ENCODE measurements around the gene MESP1.

MESP1 gene

DNA sequence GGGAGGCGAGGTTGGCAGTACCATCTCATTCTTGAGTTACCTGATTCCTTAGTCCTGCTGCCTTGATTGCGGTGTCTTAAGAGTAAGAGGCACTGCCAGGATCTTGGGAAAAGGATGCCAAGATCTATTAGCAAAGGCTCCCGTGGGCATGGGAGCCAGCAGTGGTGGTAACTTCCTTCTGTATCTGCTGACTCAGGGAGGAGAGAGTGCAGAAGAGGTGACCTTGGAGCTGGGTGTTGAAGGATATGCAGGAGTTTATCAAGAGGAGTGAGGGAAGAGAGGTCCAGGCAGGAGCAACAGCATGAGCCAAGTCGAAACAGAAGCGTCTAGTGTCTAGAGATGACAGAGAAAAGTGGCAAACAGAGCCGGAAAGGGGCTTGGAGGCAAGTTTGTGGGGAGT, 29.6 kb upstream of the MESP1 start:
- no peak for DNase-seq

DNA sequence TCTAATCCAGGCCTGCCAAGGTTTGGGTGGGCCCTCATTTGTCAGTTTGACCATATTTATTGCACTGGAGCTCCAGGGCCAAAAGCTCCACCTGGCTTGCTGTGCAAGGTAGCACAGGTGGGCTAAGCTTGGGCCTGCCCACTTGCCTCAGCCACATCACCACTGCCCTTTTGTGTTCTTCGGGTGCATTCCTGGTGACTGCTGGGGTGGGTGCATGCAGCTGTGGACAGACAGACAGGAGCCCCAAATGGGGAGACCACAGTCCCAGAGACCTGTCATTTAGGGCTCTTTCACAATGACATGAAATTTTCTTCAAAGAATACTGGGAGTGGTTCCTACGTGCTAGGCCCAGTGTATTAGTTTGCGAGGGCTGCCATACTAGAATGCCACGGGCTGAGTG, 27.8 kb upstream of the MESP1 start:
- DNase-seq, result no peak

DNA sequence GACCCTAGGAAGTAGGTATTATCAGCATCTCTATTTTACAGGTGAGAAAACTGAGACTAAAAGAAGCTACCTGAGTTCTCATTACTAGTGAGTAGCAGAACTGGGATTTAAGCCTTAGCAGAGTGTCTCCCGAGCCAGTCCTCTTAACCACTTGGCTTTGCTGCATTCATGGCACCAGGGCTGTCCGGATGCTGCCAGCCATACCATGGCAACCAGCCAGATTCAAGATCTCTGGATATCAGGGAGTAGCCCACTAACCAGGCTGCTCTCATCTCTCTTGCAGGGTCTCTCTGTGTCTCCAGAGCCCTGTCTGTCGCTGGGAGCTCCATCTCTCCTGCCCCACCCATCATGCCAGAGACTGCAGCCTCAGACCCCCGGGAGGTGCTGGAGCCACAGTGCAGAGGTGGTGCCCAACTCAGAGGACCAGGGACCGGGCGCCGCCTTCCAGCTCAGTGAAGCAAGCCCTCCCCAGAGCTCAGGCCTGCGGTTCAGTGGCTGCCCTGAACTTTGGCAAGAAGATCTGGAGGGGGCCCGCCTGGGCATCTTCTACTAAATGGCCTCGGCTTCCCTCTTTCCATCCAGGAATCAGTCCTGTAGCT, 26.8 kb upstream of the MESP1 start:
- no peak for DNase-seq

DNA sequence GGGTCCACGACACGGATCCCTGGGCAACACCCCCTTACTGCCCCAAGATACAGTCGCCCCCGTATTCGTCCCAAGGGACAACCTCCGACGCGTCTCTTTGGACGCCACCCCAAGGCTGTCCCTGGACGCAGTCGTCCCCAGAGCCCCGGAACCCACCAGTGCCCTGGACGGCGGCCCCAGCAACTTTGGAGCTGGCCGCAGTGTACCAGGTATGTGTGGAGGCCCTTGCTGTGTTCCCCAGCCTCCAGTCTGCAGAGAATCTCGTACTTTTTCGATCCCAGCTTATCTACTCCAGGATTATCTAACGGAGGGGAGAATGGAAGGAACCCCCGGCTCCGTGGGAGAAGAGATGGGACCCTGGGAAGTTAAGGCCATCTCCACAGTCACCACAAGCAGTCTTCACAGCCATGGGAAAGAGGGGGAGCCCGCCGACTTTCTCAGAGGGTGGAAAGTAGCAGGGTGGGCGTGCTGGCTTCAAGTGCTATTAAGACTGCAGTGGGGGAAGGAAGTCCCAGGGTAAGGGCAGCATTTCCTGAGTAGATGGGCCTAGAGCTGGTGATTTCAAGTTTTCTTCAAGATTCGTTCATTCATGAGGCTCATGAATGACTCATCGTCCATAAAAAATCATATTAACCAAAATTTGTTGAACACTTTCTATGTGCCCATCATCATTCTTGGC, 26.2 kb upstream of the MESP1 start:
- no peak for DNase-seq

DNA sequence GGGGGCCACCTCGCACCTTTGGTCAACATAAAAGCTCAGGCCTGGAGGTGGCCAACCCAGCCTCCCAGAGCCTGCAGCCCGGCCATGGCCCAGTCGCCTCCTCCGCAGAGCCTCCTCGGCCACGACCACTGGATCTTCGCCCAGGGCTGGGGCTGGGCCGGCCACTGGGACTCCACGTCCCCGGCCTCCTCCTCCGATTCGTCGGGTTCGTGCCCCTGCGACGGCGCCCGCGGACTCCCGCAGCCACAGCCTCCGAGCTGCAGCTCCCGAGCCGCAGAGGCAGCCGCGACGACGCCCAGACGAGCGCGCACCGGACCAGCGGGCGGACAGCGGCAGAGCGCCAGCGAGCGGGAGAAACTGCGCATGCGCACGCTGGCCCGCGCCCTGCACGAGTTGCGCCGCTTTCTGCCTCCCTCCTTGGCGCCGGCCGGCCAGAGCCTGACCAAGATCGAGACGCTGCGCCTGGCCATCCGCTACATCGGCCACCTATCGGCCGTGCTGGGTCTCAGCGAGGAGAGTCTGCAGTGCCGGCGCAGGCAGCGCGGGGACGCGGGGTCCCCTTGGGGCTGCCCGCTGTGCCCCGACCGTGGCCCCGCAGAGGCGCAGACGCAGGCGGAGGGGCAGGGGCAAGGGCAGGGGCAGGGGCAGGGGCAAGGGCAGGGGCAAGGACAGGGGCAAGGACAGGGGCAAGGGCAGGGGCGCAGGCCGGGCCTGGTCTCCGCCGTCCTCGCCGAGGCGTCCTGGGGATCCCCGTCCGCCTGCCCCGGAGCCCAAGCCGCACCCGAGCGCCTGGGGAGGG, 25.4 kb upstream of the MESP1 start, which contains the start of gene MESP2:
MESP2 (plus strand) TSS at position 59 of the 799 bp plus-strand sequence; CDS start at position 85, 26 bp downstream.
- DNase-seq, result peak; percentile 82

DNA sequence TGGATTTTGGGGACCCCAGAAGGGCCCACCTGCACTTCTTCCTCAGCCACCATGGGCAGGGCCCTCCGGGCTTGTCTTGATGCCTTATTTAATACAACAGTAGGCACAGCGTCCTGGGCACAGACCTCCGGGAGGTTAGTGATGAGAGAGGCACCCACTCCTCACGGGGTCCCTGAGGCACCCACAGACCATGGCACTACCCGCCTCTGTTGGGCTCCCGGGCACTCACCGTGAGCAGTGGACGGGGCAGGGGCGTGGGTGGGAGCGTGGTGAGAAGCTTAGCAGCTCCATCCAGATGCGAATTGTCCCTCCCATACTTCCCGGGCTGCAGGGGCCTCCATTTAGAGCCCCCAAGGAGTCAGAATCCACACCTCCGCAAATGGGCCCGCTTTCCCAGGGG, 24.8 kb upstream of the MESP1 start:
- no peak for DNase-seq

DNA sequence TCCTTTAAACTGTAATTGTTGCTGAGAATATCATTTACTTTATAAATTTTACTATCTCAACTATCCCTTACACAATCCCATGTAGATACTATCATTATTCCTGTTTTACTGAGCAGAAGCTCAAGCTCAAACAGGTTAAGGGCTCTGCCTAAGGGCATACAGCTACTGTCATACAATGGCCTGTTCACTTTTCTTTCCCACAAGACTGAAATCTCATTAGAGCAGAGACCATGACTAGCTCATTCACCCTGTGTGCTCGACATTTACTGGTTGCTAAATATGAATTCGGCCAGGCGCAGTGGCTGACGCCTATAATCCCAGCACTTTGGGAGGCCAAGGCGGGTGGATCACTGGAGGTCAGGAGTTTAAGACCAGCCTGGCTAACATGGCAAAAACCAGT, 23.4 kb upstream of the MESP1 start:
- no peak for DNase-seq

DNA sequence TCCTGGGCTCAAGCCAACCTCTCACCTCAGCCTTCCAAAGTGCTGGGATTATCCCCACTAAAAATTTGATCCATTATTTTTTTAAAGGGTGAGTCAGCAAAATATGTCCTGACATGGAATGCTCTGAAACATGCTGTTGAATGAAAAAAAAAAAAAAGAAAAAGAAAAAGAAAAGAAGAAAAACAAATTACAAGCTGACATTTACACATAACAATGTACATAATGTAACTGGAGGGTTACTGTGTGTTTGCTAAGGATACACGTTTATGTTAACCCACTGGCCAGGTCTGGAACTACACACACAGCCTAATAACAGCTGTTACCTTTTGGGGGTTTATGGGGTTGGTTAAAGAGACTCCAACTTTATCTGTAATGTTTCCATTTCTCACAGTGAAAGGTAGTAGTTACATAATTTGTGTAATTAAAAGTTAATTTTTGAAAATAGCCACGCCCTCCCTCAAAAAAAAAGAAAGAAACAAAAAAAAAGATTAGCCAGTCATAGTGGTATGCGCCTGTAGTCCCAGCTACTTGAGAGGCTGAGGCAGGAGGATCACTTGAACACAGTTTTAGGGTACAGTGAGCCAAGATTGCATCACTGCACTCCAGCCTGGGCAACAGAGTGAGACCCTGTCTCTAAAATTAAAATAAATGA, 22.0 kb upstream of the MESP1 start:
- peak; percentile 72 for DNase-seq

DNA sequence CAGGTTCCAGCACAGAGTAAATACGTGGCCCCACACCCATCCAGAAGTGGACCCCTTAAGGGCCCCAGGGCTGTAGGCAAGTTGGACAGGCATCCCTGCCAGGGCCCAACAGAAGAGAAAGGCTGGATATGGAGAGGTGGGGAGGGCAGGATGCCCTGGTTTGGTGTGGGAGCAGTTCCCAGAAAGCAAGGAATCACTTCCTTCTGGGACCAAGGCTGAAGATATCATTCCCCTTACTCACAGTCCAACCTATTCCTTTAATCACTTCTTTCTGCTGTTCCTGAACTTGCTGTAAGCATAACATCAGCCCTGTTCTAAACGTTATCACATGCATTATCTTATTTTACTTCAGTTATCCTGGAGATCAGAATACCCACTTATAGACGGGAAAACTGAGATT, 19.0 kb upstream of the MESP1 start:
- no peak for DNase-seq

DNA sequence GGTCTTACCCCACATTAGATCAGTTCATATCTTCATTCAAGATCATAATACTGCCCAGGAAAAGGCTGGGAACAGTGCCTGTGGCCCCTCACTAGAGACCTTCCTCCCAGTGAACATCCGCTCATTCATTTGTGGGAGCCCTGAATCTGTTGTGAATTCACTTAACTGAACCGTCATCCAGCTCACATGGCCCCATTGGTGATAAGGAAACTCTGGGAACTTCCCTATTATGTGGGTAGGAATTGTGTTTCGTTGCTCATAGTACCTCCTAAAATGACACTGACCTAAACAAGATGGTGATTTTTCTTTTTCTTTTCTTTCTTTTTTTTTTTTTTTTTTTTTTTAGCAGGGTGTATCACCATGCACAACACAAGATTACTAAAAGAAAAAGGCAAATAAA, 18.3 kb upstream of the MESP1 start:
- DNase-seq, result no peak

DNA sequence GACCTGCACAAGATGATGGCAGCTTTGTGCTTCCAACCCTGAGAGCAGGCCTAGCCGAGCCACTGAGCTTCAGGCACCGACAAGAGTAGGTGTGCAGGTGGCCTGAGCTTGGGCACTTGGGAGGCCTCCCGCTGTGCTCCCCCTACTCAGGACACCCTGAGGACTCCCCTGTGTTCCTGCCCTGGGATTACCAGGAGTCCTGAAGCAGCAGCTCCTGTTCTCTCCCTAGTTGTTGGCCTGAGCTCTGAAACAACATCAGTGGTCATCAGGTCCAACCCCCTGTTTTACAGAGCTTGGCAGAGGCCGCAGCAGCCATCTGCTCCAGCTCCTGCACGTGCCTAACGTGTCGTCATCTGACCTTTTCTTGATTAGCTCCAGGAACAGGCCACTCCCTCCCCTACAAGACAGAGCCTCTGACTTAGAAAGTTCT, 17.0 kb upstream of the MESP1 start:
- DNase-seq, result no peak

DNA sequence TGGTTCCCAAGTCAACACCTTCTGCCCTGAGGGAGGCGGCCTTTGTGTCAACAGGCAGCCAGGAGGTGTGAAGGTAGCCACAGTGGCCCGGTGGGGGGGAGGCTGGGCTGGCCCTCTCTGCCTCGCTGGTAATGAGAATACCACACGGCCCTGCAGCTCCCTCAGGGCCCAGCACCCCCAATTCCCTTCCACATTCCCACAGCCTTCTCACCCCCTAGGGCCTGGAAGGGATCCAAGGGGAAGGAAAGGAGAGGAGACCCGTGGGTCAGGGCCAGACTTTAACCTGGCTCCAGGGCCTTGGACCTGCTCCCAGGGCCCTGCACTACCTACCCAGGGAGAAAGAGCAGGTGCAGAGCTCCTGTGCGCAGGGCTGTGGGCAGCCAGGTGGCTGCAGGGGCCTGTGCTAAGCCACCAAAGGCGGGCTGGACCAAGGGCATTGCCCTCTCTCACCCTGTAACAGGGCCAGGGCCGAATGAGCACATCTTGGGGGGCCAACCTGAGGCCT, 16.4 kb upstream of the MESP1 start:
- DNase-seq, result no peak

DNA sequence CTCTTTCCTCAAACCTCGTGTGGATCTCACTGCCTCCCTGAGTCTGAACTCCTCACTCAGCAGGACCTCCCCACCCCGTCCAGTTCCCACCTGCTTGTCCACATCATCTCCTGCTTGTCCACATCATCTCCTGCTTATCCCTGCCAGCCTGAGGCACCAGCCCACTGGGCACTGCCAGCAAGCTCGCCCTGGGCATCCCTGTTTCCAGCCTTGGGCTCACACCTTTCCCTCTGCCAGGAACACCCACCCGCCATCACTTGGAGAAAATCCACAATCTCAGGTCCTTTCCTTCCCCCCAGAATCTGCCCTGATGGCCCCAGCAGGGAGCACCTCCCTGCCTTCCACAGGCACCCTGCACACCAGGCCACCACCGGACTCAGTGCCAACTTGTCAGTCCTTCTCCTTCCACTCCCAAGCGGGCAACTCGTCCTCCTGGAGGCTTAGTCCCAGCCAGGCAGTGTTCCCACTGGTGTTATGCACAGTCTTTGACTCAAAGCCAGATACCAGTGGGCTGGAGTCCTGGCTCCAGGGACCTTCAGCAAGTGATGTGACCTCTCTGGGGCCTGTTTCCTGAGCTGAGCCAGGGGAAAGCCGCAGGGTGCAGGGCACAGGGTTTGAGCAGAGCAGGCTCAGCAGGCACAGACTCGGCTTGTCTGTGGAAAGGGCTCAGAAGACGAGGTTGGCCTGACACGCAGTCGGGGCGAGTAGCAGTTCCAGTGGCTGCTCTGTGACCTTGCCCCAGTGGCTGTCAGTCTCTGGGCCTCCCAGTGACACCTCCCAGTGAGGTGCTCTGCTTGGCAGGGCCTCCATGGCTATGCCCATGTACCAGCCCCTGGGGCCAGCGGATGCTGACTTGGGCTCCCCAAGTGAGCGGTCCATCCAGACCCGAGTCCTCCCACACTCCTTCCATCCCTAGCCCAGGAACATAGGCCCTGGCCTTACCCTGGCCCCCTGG, 15.6 kb upstream of the MESP1 start:
- no peak for DNase-seq

DNA sequence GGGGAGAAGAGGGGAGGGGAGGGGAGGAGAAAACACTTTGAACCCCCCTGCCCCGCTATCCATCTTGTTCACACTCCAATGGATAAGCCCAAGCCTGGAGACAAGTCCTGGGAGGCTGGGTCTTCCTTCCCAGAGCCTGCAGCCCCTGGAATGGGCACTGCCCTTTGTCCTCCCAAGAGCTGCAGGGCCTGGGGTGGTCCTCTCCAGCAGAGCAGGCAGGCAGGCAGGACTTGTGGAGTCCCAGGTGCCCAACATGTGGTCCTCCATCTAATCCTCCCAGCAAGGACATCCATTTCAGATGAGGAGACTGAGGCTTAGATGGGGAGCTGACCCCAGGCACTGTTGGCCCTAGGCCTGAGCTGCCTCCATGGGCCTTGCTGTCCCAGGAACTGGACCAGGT, 14.6 kb upstream of the MESP1 start:
- DNase-seq, result no peak

DNA sequence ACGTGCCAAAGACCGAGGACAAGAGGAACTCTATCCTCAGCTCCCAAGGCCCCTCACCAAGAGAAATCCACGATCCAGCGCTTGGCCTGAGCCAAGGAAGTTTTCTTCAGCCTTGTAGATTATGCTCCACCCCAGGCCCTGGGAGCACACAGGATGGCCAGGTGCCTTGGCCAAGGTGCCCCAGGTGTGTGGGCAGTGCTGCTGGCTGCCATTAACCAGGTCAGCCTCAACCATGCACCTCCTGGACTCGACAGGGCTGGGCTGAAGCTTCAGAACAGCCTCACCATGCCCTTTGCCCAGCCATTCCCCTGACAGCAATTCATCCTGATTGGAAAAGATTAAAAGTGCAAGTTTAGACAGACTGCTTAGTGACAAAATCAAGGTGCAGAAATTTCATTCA, 10.9 kb upstream of the MESP1 start:
- DNase-seq, result no peak

DNA sequence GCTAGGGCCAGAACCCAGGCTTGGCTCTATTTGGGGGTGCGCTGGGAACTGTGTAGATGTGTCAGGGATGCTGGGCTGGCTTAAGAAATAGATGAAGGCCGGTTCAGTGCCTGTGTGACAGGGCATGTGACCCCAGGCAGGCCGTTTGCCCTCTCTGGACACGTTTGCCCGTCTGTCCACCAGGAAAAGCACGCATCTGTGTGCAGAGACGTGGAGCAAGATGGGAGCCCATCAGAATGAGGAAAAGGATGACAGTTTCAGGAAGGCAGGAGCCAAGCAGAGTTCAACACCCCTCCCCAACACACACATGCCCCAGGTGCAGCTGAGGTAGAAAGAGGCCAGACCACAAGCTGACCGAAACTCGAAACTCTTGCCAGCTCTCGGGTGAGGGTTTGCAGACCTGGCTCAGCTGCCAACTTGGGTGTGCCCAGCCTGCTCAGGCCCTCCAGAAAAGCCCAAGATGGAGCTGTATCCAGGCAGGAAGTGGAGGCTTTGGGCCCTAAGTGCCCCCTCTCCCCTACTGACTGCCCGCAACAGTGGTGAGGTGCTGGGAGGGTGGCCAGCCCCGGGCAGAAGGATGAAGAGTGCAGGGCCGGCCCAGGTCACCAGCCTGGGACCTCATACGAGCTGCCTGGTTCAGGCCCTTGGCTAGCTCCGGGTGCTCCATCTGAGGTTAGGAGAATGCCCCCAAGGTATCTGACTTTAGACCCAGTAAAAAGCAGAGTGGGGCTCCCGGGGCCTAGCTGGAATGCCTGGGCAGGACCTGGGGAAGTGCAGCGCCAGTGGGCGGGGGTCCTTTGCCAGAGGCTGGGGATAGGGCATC, 10.2 kb upstream of the MESP1 start:
- DNase-seq, result no peak

DNA sequence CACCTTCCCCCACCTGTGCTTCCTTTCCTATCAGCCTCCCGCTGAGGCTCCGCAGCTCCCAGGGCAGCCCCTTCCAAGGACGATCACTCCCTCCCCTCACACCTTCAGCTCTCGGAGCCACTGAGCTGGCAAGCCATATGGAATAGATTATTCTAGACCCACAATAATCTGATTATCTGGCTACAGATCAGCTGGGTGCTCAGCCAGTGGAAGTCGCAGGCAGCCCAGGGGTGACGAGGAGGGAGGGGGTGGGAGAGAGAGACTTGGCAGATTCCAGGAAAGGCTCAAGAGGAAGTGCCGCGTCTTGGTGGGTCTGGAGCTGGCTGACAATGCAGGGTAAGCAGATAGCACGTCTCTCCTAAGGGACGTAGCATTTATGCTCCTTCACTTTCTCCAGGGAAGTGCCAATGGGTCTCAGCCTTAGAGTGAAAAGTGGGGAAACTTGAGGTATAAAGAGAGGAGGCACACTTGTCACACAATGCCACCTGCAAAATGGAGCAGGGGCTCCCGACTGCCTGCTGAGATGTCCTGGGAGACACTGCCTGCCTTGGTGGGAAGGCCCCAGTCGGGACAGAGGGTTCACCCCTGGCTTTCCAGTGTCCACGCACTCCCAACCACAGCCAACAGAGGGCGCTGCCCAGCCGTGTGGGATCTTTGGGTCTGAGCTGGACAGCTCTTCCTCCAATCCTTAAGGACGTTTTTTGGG, 9.4 kb upstream of the MESP1 start:
- peak; percentile 65 for DNase-seq

DNA sequence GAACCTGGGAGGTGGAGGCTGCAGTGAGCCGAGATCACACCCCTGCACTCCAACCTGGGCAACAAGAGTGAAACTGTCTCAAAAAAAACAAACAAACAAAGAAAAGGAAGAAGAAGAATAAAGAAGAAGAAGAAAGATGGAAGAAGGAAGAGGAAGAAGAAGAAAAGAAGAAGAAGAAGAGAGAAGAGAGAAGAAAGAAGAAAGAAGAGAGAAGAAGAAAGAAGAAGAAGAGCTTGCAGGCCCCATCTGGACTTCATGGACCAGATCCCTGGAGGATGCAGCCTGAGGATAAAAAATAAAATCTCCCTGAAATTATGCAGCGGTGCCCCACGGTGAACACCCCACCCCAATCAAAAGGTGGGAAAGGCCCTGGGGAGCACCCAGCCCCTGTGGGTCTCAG, 8.8 kb upstream of the MESP1 start:
- no peak for DNase-seq

DNA sequence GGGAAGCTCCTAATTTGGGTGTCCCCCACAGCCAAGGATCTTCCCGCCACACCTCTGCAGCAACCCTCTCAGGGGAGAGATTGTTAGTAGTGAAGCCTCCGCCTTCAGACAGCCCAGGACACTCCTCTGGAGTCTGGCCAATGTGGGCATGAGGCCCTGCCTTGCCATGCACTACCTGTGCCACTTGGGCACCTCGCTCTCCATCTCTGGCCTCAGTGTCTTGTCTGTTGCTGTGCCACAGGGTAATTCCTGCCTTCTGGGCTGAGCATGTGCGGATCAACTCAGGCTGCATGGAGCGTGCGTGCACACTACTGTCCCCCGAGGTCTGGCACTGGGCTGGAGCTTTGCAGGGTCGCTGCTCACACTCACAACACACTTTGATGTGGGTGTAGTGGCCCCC, 7.9 kb upstream of the MESP1 start:
- no peak for DNase-seq

DNA sequence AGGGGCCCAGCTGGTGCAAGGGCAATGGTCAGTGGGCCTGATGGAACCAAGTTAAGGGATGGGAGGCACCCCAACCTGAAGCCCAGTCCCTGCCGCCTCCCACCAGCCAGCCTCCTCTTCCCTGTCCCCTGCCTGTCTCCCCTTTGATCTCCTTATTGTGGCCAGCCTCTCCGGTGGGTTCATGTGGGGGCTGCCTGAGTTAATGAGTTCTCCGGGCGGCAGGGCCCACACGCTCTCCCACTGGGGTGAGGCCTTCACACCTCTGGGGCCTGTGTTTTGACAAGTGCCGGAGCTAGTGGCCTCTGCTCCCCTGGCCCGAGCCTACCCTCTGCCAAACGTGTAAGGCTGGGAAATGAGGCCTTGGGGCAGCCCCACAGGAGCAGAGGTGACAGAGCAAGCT, 7.2 kb upstream of the MESP1 start:
- no peak for DNase-seq

DNA sequence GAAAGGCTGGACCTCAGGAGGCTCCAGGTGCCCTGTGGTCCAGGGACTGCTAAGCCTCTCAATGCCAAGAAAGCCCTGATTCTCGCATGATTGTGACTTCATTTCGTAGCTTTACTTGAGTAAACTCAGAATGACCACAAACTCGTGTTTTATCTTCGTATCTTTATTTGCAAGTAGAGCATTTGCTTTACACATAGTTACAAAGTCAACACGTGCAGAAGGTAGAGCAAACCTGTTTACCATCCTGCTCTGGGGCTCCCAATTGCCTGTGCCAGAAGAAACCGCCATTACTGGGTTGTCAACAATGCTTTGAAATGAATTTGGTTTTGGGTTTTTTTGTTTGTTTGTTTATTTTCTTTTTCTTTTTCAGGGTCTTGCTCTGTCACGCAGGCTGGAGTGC, 5.8 kb upstream of the MESP1 start:
- no peak for DNase-seq

Measured in DMS53 (cell line).